H4 (cell line): Measurements from ENCODE around the gene BSN. TPM values are rescaled to one million over a fixed set of nuclear protein-coding genes. Genes with fewer than 3 reads are reported as not detected.
A peak's percentile ranks its signal among the peaks of the same experiment; 100 is the strongest.

ENCODE experiments used
- DNase-seq: peaks from one replicate; pipeline ENCODE4 v3.0.0-alpha.2; 2015; ENCODE audit warnings: low spot score
- total RNA-seq: library from RNA; depleted of rRNA; stranded (reverse); fragments of >200 nt; shearing (Covaris generic); gene quantifications from 2 replicates; pipeline ENCODE4 v1.2.3, GENCODE V29; 2014

BSN gene
- total RNA-seq, 1 experiment from 2014 or later = 0.04 TPM

DNA sequence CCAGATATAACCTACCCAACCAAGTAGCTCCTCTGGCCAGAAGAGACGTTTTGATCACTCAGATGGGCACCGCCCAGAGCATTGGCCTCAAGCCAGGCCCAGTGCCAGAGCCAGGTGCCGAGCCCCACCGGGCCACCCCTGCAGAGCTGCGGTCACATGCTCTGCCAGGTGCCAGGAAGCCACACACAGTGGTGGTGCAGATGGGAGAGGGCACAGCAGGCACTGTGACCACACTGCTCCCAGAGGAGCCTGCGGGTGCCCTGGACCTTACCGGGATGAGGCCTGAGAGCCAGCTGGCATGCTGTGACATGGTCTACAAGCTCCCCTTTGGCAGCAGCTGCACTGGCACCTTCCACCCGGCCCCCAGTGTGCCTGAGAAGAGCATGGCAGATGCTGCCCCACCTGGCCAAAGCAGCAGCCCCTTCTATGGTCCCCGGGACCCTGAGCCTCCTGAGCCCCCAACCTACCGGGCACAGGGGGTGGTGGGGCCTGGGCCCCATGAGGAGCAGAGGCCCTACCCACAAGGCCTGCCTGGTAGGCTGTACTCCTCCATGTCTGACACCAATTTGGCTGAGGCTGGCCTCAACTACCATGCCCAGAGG, 100.8 kb downstream of the BSN start:
- no peak for DNase-seq

DNA sequence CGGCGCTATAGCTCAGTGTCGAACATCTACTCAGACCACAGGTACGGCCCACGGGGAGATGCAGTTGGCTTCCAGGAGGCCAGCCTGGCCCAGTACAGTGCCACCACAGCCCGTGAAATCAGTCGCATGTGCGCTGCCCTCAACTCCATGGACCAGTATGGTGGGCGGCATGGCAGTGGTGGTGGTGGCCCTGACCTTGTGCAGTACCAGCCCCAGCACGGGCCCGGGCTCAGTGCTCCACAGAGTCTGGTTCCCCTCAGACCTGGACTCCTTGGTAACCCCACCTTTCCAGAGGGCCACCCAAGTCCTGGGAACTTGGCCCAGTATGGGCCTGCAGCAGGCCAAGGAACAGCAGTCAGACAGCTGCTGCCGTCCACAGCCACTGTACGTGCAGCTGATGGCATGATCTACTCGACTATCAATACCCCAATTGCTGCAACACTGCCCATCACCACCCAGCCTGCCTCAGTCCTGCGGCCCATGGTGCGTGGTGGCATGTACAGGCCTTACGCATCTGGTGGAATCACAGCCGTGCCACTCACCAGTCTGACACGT, 101.5 kb downstream of the BSN start:
- DNase-seq = no peak

DNA sequence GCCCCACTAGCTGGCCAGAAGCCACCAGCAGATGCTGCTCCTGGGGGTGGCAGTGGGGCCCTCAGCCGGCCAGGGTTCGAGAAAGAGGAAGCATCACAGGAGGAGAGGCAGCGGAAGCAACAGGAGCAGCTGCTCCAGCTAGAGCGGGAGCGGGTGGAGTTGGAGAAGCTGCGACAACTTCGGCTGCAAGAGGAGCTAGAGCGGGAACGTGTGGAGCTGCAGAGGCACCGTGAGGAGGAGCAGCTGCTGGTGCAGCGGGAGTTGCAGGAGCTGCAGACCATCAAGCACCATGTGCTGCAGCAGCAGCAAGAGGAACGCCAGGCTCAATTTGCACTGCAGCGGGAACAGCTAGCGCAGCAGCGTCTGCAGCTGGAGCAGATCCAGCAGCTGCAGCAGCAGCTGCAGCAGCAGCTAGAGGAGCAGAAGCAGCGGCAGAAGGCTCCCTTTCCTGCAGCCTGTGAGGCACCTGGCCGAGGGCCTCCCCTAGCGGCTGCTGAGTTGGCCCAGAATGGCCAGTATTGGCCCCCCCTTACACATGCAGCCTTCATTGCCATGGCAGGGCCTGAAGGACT, 102.3 kb downstream of the BSN start:
- DNase-seq = no peak

DNA sequence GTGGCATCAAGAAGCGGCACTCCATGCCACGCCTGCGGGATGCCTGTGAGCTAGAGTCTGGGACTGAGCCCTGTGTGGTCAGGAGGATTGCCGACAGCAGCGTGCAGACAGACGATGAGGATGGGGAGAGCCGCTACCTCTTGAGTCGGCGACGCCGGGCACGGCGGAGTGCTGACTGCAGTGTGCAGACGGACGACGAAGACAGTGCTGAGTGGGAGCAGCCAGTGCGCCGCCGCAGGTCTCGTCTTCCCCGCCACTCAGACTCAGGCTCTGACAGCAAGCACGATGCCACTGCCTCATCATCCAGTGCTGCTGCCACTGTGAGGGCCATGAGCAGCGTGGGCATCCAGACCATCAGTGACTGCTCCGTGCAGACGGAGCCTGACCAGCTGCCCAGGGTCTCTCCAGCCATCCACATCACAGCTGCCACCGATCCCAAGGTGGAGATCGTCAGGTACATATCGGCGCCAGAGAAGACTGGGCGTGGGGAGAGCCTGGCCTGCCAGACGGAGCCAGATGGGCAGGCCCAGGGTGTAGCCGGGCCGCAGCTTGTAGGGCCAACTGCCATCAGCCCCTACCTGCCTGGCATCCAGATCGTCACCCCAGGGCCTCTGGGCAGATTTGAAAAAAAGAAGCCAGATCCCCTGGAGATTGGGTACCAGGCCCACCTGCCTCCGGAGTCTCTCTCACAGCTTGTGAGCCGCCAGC, 103.1 kb downstream of the BSN start:
- DNase-seq = no peak

DNA sequence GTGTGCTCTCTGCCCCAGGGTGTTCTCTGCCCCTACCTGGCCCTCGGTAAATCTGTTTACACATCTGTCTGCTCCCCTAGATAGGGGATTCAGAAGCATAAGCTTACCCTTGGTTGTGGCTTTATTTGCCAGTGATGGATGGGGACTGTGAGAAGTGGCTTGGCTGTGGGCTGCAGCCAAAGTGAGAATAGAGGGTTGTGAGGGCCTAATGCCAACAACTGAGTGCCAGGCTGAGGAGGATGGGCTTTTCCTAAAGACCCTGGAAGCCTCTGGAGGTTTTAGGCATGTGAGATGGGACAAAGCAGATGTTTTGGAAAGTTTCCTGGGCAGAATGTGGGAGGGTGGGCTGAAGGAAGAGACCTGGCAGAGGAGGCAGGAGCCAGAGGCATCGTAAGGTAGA, 104.4 kb downstream of the BSN start:
- DNase-seq = no peak

DNA sequence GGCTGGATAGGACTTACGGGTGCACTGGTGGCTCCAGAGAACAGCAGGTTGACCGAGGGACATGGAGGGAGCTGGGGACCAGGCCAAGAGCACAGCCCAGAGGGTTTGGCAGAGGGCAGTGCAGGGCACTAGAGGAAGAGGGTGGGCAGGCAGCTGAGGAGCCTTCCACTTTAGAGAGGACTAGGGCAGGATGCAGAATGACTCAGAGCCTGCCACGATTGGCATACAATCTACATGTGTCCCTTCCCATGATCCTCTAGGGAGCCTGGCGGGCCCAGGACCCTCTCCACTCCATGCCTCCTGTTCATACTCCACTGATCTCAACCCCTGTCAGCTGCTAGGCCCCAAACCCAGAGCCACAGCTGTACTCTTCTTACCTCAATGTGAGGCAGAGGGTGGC, 105.5 kb downstream of the BSN start:
- no peak for DNase-seq

DNA sequence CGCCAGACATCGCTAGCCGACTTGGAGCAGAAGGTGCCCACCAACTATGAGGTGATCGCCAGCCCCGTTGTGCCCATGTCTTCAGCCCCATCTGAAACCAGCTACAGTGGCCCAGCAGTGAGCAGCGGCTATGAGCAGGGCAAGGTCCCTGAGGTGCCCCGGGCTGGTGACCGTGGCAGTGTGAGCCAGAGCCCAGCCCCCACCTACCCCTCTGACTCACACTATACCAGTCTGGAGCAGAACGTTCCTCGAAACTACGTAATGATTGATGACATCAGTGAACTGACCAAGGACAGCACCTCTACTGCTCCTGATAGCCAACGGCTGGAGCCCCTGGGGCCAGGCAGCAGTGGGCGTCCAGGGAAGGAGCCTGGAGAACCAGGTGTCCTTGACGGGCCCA, 107.0 kb downstream of the BSN start:
- peak; percentile 14 for DNase-seq

DNA sequence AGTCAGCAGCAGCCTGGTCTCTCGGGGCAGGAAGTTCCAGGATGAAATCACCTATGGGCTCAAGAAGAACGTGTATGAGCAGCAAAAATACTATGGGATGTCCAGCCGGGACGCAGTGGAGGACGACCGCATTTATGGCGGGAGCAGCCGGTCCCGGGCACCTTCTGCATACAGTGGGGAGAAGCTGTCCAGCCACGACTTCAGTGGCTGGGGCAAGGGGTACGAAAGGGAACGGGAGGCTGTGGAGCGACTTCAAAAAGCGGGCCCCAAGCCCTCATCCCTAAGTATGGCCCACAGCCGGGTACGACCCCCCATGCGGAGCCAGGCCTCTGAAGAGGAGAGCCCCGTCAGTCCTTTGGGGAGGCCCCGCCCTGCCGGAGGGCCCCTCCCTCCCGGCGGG, 107.7 kb downstream of the BSN start:
- DNase-seq = no peak

DNA sequence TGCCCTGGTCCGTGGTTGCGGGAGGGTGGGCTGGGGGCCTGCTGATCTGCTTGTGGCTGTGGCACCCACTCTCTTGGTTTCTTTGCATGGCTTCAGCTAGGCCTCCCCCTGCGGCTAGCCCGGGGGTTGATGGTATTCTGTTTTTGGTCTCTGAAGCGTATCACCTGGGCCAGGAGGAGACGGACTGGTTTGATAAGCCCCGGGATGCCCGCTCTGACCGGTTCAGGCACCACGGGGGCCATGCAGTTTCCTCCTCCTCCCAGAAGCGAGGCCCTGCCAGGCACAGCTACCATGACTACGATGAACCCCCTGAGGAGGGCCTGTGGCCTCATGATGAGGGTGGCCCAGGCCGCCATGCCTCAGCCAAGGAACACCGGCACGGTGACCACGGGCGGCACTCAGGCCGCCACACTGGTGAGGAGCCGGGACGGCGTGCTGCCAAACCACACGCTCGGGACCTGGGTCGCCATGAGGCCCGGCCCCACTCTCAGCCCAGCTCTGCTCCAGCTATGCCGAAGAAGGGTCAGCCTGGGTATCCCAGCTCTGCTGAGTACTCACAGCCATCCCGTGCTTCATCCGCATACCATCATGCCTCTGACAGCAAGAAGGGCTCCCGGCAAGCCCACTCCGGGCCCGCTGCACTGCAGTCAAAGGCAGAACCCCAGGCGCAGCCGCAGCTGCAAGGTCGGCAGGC, 108.6 kb downstream of the BSN start:
- no peak for DNase-seq

DNA sequence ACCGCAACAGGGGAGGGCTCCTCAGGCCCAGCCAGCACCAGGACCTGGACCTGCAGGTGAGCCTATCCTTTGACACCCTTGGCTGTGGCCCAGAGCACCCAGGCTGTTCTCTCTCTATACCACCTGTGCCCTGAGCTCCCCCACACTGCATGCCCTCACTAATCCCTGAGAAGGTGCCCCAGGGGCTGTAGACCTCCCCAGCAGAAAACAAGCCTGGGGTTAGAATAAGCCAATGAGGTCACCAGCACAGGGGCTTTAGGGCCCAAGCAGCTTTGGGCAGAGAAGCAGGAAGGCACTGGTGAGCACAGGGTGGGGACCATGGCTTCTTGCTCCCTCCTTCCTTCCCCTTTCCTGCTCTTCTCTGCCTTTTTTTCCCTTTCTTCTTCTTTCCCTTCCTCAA, 109.6 kb downstream of the BSN start:
- DNase-seq = no peak

DNA sequence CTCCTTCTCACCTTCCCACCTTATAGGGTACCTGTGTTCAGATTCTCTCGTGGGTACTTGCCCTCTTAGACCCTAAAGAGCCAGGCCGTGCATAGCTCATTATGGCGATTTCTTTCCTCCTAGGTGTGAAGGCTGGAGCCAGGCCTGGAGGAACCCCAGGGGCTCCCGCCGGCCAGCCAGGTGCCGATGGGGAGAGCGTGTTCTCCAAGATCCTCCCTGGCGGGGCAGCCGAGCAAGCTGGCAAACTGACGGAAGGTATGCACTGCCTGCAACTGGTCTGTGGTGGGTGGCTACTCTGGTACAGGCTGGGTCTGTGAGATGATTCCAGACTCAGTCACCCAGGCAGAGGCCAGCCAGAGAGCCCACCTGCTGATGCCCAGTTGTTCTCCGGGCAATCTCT, 110.0 kb downstream of the BSN start:
- no peak for DNase-seq

DNA sequence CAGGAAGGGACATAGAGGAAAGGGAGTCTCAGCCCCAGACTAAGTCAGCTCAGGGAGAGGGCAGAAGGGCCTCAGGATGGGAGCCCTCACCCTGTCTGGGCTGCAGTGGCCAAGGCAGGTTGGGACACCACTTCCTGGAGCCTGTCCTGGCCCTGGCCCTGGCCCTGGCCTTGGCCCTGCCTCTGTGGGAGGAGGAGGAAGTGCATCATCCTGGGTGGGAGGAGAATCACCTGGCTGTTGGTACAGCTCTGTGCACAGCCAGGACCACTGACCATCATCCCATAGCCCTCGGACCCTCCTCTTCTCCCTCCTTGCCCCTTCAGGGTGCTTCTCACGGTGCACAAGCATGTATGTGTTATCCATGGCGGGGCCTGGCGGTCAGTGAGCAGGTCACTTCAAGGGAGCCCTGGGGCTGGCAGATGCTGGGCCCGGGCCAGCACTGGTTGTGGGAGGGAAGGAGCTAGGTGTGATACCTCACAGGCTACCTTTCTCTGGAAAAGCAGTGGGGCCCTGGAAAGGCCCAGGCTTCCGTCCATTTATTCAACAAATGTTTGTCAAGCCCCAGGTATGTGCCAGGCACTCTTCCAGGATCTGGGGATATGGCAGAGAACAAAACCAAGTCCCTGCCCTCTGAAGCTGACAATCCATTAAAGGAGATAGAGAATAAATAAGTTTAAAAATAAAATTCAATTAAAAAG, 111.7 kb downstream of the BSN start:
- DNase-seq = no peak

DNA sequence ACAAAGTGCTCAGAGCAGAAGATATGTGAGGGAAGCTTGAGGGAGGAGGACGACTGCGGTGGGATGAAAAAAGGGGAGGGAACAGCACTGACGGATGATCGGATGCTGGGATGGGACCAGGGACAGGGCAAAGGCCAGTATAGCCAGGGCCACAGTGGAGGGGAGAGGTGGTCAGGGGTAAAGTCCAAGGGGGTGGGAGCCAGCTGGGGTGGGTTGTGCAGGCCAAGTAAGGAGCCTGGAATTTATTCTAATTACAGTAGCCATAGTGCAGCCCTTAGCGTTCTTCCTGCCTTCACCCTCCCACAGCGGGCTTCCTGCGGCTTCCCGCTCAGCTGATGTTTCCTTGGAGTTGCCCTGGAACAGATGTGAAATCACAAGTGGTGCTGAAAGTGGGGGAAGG, 112.3 kb downstream of the BSN start:
- no peak for DNase-seq

DNA sequence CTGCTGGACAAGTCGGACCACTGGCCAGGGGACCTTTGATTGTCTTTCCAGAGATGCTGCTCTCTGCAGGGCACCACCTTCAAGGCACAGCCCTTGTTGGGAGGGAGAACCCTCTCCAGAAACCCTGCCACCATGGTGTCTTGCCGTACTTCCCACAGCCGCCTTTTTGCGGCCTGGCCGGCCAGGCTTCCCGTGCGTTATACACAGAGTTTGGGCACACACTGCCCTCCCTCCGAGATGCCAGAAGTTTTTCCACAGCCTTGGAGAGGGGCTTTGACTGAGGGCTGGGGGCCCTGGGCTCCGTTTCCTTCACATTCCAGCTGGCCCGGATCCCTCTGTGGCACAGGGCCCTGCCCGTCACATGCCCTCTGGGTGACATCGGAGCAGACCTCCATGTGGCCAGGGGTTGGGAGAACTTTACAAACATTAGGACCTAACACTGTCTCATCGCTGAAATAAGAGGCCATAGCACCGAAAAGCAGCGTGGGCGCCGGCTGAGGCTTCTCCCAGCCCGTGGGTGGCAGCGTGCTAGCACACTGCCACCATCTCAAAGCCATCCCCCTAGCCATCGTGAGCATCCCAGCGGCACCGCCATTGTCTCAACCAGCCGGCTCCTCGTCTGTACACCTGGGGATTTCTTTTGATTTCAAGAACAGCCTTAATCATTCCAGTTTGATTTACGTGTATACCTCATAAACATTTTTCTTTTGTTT, 113.6 kb downstream of the BSN start:
- no peak for DNase-seq

DNA sequence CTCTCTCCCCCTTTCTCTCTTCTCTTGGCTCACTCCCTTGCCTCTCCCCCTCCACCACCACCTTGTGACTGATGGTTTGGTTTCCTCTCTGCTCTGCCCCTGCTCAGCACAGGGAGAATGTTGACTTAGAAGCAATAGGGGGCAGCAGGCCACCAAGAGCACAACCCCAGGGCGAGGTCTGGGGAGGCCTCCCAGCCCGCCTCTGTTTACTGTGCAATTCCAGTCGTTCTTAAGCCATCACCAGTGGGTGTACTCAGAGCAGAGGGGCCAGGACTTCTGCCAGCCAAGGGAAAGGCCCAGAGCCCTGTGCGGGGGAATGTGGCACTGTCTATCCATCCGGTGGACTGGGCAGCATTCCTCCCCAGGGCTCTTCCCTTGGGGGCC, 114.1 kb downstream of the BSN start:
- DNase-seq = no peak

DNA sequence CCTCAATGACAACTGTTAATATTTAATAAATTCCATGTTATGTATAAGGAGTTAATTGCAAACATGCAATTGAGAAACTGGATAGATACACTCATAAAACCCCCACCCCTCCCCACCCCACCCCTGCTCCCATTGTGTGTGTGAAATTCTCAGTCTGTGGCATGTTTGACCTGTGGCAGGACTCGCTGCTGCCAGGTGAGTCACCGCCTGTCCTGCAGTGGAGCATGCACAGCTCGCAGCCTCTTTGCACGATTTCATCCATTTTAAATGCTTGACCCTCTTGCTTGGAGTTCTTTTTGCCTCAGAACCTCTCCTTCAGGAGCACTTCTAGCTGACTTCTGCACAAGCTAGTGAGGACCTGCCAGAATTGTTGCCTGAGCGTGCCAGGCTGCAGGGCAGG, 114.6 kb downstream of the BSN start:
- no peak for DNase-seq

DNA sequence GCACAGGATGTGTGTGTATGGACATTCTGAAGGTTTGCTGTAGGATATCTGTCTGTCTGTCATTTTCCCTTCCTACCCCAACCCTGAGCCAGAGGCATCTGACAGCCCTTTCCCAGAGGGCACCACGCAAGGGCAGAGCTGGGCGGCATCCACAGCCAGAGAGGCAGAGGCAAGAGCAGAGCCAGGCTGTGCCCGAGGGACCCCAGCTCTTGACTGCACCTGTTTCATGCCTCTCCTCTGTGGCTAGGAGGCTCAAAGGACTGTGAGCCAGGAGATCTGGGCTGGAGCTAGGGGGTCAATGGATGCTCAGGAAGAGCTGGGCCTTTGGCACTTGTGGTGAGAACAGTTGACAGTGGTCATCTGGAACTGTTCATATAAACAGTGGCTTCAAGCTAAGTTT, 115.1 kb downstream of the BSN start:
- no peak for DNase-seq

DNA sequence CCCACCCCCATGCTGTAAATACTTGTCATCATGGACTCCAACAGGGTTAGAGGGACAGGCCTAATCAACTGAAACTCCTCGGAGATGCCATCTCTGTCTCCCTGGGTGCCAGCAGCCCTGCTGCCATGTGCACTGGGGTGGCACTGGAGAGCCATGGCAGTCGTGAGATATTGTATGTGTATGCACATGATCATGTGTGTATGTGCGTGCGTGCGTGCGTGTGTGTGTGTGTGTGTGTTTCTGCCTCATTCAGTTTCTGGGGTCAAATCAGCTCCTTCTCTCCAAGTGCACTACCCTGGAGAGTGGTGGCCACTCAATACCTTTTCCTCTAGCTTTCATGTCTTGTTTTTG, 116.6 kb downstream of the BSN start:
- no peak for DNase-seq

DNA sequence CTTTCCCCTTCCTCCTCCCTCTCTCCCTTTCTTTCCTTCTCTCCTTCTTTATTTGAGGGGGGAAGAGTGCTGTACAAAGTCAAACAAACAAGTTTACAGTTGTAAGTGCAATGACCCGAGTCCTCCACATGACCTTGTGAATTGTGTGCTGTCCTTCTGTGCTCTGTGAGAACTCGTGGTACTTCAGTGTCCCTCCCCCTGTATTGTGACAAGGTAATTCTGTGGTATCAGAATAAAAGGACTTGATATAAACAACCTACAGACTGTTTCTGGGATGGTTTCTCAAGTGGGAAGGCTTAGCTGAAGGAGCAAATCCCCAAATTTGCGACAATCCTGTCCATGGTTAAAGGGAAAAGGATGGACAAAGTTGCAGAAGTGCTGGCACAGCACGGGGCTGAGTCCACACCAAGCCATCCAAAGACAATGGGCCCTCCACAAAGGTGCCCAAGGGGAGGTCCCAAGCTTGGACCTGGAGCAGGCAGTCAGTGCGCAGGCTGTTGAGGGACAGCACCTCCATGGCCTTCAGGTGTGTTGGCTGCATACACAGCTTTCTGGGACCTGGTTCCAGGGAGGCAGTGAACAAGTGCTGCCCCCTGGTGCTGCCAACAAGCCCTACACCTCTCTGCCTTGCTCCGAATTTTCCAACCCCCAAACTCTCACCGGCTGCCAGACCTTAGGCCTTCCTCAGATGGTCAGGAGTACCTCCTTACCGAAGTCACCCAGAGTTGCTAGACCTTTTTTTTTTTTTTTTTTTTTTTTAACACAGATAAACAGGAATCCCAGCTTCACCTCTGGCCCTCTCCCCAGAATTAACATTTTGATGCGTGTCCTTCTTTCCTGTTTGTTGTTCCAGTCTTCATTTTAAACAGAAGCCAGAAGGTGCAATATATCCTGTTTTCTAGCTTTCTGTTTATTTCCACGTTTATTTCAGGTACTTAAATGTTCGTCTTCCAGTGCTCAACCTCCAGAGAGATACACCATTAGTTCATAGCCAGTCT, 117.3 kb downstream of the BSN start:
- peak; percentile 46 for DNase-seq

DNA sequence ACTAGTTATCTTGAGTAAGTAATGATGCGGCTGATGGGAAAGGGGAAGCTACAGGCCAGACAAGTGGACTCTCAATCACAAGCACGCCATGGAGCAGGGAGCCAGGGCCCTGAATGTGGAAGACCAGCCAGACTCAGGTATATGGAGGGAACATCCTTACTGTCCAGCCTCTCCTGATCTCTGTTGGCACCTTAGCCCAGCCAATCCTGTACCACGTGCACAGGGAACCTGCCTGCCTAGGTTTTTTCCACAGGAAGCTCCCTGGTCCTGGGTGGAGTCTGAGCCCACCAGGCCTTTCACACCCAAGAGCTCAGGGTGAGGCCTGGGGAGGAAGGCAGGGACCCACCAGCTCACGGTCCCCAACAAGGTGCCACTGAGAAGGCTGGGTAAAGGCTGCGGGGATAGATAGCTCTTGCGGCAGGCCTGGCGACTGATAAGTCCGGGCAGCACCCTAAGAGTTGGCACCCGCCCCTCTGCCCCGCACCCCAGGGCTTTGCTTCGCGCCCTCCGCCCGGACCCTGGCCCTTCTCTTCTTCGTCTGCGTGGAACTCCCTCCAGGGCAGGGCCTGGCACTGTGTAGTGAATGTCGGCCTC, 118.9 kb downstream of the BSN start:
- DNase-seq = peak; percentile 10
